Neural cell (in vitro differentiated cells): ENCODE measurements around the gene CCDC158. TPM values are rescaled to one million over a fixed set of nuclear protein-coding genes. Genes with fewer than 3 reads are reported as not detected.

ENCODE experiments used
- H2AFZ ChIP-seq: fragments of 200-600, 300-800 bp; sonication (generic), shearing (Covaris generic); 2 replicates; pipeline ENCODE4 v1.6.0; 2014; ENCODE audit warnings: low read depth, mild to moderate bottlenecking, antibody characterized with exemption, low read length, moderate library complexity
- H3F3A ChIP-seq: fragments of 200-600 bp; shearing (Covaris generic); 2 replicates; pipeline ENCODE4 v1.6.1; 2016; ENCODE audit warnings: mild to moderate bottlenecking, moderate library complexity, mixed read lengths, antibody characterized with exemption, low read length; ENCODE audit not compliant: insufficient read depth, poor library complexity, severe bottlenecking
- H3K27ac ChIP-seq: fragments of 200-600, 300-800 bp; sonication (generic), shearing (Covaris generic); 2 replicates; pipeline ENCODE4 v1.5.1; 2014; ENCODE audit warnings: mild to moderate bottlenecking, low read length, moderate library complexity
- H3K27me3 ChIP-seq: fragments of 300-800, 200-600 bp; sonication (generic), shearing (Covaris generic); 2 replicates; pipeline ENCODE4 v1.6.0; 2014; ENCODE audit warnings: mild to moderate bottlenecking, low read depth, low read length, moderate library complexity; ENCODE audit not compliant: insufficient read depth
- H3K36me3 ChIP-seq: fragments of 300-800, 200-600 bp; sonication (generic), shearing (Covaris generic); 2 replicates; pipeline ENCODE4 v1.5.1; 2014; ENCODE audit warnings: mild to moderate bottlenecking, antibody characterized with exemption, low read length, moderate library complexity; ENCODE audit not compliant: insufficient read depth
- H3K4me2 ChIP-seq: fragments of 300-800, 200-600 bp; sonication (generic), shearing (Covaris generic); 2 replicates; pipeline ENCODE4 v1.6.0; 2014; ENCODE audit warnings: mild to moderate bottlenecking, low read length
- H3K4me3 ChIP-seq: fragments of 300-800, 200-600 bp; sonication (generic), shearing (Covaris generic); 2 replicates; pipeline ENCODE4 v1.5.1; 2014; ENCODE audit warnings: mild to moderate bottlenecking, low read length, moderate library complexity
- H3K79me2 ChIP-seq: fragments of 200-600 bp; shearing (Covaris generic); replicated peaks from 2 replicates; pipeline ENCODE4 v1.6.0; 2014; ENCODE audit warnings: mild to moderate bottlenecking, low read length, moderate library complexity; ENCODE audit not compliant: insufficient read depth
- H3K9ac ChIP-seq: fragments of 300-800, 200-600 bp; sonication (generic), shearing (Covaris generic); 2 replicates; pipeline ENCODE4 v1.6.1; 2016; ENCODE audit warnings: mild to moderate bottlenecking, low read length, mixed read lengths
- H3K9me2 ChIP-seq: fragments of 200-600 bp; shearing (Covaris generic); 2 replicates; pipeline ENCODE4 v1.6.1; 2016; ENCODE audit warnings: mild to moderate bottlenecking, low read length, mixed read lengths; ENCODE audit not compliant: insufficient read depth
- H3K9me3 ChIP-seq: fragments of 200-600, 300-800 bp; sonication (generic), shearing (Covaris generic); 2 replicates; pipeline ENCODE4 v1.6.1; 2016; ENCODE audit warnings: mild to moderate bottlenecking, mixed run types, low read length, moderate library complexity, mixed read lengths
- H4K20me1 ChIP-seq: fragments of 200-600 bp; shearing (Covaris generic); 2 replicates; pipeline ENCODE4 v1.6.1; 2016; ENCODE audit warnings: mild to moderate bottlenecking, mixed run types; ENCODE audit not compliant: insufficient read depth
- CTCF ChIP-seq: fragments of 450-650 bp; IDR thresholded peaks from 2 replicates; pipeline ENCODE4 v1.5.1; 2014; ENCODE audit warnings: antibody characterized with exemption, mild to moderate bottlenecking, moderate library complexity; ENCODE audit not compliant: poor library complexity, severe bottlenecking
- EP300 ChIP-seq: fragments of 450-650 bp; conservative IDR thresholded peaks from 2 replicates; pipeline ENCODE4 v1.6.1; 2014; ENCODE audit warnings: antibody characterized with exemption, mild to moderate bottlenecking, moderate library complexity; ENCODE audit not compliant: poor library complexity, severe bottlenecking
- EZH2 ChIP-seq: fragments of 200-600, 300-800 bp; shearing (Covaris generic), sonication (generic); IDR thresholded peaks from 2 replicates; pipeline ENCODE4 v1.6.1; 2014; ENCODE audit warnings: antibody characterized with exemption, low read length, borderline replicate concordance, mild to moderate bottlenecking; ENCODE audit not compliant: insufficient read depth, poor library complexity, severe bottlenecking
- MXI1 ChIP-seq: fragments of 450-650 bp; conservative IDR thresholded peaks from 2 replicates; pipeline ENCODE4 v1.6.1; 2014; ENCODE audit warnings: antibody characterized with exemption, mild to moderate bottlenecking; ENCODE audit not compliant: poor library complexity, severe bottlenecking
- POLR2AphosphoS5 ChIP-seq: IDR thresholded peaks from 2 replicates; pipeline ENCODE4 v1.6.1; 2012
- RAD21 ChIP-seq: fragments of 450-650 bp; conservative IDR thresholded peaks from 2 replicates; pipeline ENCODE4 v1.6.1; 2014; ENCODE audit warnings: antibody characterized with exemption, mild to moderate bottlenecking, moderate library complexity
- SMC3 ChIP-seq: fragments of 450-650 bp; conservative IDR thresholded peaks from 2 replicates; pipeline ENCODE4 v1.6.1; 2014; ENCODE audit warnings: antibody characterized with exemption, mild to moderate bottlenecking, moderate library complexity; ENCODE audit not compliant: poor library complexity
- TAF1 ChIP-seq: IDR thresholded peaks from 2 replicates; pipeline ENCODE4 v1.6.1; 2012; ENCODE audit warnings: low read depth
- polyA plus RNA-seq: library from polyadenylated mRNA; depleted of rRNA; stranded (reverse); fragments of >200 nt; gene quantifications from 2 replicates; pipeline ENCODE4 v1.2.3, GENCODE V29; 2014
- TF ChIP-seq, protein P1 (sequence below): IDR thresholded peaks from 2 replicates; pipeline ENCODE4 v1.6.1; 2012; ENCODE audit warnings: borderline replicate concordance

The CCDC158 gene
- polyA plus RNA-seq, 1 donor from 2014 or later = not detected

DNA sequence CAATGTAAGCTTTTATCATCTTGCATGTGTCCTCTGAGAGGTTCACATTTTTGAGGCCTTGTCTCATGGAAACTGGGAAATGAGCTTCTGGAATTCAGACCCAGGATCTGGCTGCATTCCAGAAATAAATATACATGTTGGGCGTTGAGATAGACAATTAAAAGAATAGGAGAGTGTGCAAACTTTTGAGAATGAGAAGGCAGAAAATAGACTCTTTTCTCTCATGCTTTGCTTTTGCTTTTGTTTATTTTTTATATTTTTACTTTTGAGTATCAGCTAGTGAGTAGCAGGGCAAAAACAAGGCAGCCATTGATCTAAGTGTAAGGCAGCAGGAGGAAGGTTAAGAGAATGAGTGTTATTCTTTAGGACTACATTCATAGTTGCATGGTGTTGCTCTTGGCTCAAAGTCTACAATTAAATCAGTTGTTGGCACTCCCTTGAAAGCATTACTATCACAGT lies 26.5 kb upstream of the CCDC158 start:
- TF ChIP-seq SMC3 (no peak), EZH2 (no peak), MXI1 (no peak), EP300 (no peak), POLR2AphosphoS5 (no peak), RAD21 (no peak), TAF1 (no peak), CTCF (no peak)
- TF ChIP-seq, protein P1, sequence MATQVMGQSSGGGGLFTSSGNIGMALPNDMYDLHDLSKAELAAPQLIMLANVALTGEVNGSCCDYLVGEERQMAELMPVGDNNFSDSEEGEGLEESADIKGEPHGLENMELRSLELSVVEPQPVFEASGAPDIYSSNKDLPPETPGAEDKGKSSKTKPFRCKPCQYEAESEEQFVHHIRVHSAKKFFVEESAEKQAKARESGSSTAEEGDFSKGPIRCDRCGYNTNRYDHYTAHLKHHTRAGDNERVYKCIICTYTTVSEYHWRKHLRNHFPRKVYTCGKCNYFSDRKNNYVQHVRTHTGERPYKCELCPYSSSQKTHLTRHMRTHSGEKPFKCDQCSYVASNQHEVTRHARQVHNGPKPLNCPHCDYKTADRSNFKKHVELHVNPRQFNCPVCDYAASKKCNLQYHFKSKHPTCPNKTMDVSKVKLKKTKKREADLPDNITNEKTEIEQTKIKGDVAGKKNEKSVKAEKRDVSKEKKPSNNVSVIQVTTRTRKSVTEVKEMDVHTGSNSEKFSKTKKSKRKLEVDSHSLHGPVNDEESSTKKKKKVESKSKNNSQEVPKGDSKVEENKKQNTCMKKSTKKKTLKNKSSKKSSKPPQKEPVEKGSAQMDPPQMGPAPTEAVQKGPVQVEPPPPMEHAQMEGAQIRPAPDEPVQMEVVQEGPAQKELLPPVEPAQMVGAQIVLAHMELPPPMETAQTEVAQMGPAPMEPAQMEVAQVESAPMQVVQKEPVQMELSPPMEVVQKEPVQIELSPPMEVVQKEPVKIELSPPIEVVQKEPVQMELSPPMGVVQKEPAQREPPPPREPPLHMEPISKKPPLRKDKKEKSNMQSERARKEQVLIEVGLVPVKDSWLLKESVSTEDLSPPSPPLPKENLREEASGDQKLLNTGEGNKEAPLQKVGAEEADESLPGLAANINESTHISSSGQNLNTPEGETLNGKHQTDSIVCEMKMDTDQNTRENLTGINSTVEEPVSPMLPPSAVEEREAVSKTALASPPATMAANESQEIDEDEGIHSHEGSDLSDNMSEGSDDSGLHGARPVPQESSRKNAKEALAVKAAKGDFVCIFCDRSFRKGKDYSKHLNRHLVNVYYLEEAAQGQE = no peak
- H3F3A ChIP-seq = no peaks in the 10 kb centered on the region
- no peak overlapping the region for H3K9ac ChIP-seq
- no peaks in the 10 kb centered on the region for H4K20me1 ChIP-seq
- no peak overlapping the region for H2AFZ ChIP-seq
- H3K4me2 ChIP-seq = no peak overlapping the region
- no peak overlapping the region for H3K4me3 ChIP-seq
- H3K27me3 ChIP-seq = no peaks in the 10 kb centered on the region
- H3K27ac ChIP-seq = no peak overlapping the region
- no peaks in the 10 kb centered on the region for H3K9me2 ChIP-seq
- H3K36me3 ChIP-seq = no peaks in the 10 kb centered on the region
- peaks cover 64% of the 10 kb centered on the region for H3K79me2 ChIP-seq
- no peaks in the 10 kb centered on the region for H3K9me3 ChIP-seq

GRCh38 chr4:76445911-76446310 lies 25.0 kb upstream of the CCDC158 start:
- no peak for TF ChIP-seq RAD21
- TF ChIP-seq EZH2 = no peak
- TF ChIP-seq, protein P1 = no peak

More at GRCh38 chr4:76445911-76446310, 25.0 kb upstream of the CCDC158 start:
- Histone ChIP-seq H3F3A (no peaks in the 10 kb centered on the region), H3K27me3 (no peaks in the 10 kb centered on the region), H3K79me2 (peaks cover 63% of the 10 kb centered on the region), H2AFZ (no peak overlapping the region), H3K4me2 (no peak overlapping the region), H3K9me3 (no peaks in the 10 kb centered on the region), H3K27ac (no peak overlapping the region), H4K20me1 (no peaks in the 10 kb centered on the region), H3K9me2 (no peaks in the 10 kb centered on the region), H3K4me3 (no peak overlapping the region), H3K36me3 (no peaks in the 10 kb centered on the region), H3K9ac (no peak overlapping the region)
